Keratinocyte (primary cell): ENCODE results near the gene AOAH. TPM values are rescaled to one million over a fixed set of nuclear protein-coding genes. Genes with fewer than 3 reads are reported as not detected.
"Not testable (repeated sequence)": the region's sequence is repeated elsewhere in the genome, so short reads cannot be mapped to it uniquely, and the experiment has no call there.

Experiments used
- DNase-seq: peaks from one replicate; pipeline ENCODE4 v3.0.0-alpha.2; 2011; ENCODE audit warnings: low read depth, missing footprints, low spot score
- FAIRE-seq: peaks from 2 replicates; lab custom pipeline; 2011; peaks lifted over from hg19 to GRCh38; lab: Jason Lieb, UNC
- H2AFZ ChIP-seq: 2 replicates; pipeline ENCODE4 v1.6.0; 2012; ENCODE audit warnings: low read length, control low read depth, inconsistent platforms; ENCODE audit not compliant: control insufficient read depth
- H3K27ac ChIP-seq: 2 replicates; pipeline ENCODE4 v1.5.1; 2011; ENCODE audit warnings: low read length; ENCODE audit not compliant: control insufficient read depth, insufficient read depth
- H3K27me3 ChIP-seq: 3 replicates; pipeline ENCODE4 v1.6.0; 2011; ENCODE audit warnings: low read length; ENCODE audit not compliant: control insufficient read depth, insufficient read depth; ENCODE audit errors: extremely low read depth
- H3K36me3 ChIP-seq, 2 experiments: 2 replicates in 1 of 2; 3 replicates in 1 of 2; pipeline ENCODE4 v1.5.1; 2011; ENCODE audit warnings: low read length in 2 of 2, mild to moderate bottlenecking in 1 of 2; ENCODE audit not compliant: control insufficient read depth in 2 of 2, insufficient read depth in 2 of 2; ENCODE audit errors: extremely low read depth in 1 of 2
- H3K4me1 ChIP-seq: 3 replicates; pipeline ENCODE4 v1.5.1; 2011; ENCODE audit warnings: low read length; ENCODE audit not compliant: control insufficient read depth, insufficient read depth; ENCODE audit errors: extremely low read depth
- H3K4me2 ChIP-seq: 3 replicates; pipeline ENCODE4 v1.6.0; 2011; ENCODE audit warnings: low read depth, low read length; ENCODE audit not compliant: control insufficient read depth, insufficient read depth; ENCODE audit errors: extremely low read depth
- H3K4me3 ChIP-seq, 3 experiments: fragments of 200-600 bp in 1 of 3; sonication (generic) in 1 of 3; 2 replicates in 2 of 3; 3 replicates in 1 of 3; pipeline ENCODE4 v1.5.1; 2011 to 2016; ENCODE audit warnings: low read length in 3 of 3, mild to moderate bottlenecking in 3 of 3, control low read depth in 2 of 3, inconsistent platforms in 1 of 3, low read depth in 1 of 3, mixed read lengths in 1 of 3, mixed run types in 1 of 3, moderate library complexity in 1 of 3; ENCODE audit not compliant: control insufficient read depth in 2 of 3, insufficient read depth in 2 of 3; ENCODE audit errors: extremely low read depth in 1 of 3
- H3K79me2 ChIP-seq: 2 replicates; pipeline ENCODE4 v1.6.0; 2012; ENCODE audit warnings: low read length; ENCODE audit not compliant: control insufficient read depth, insufficient read depth
- H3K9ac ChIP-seq: 3 replicates; pipeline ENCODE4 v1.6.0; 2011; ENCODE audit warnings: low read length; ENCODE audit not compliant: control insufficient read depth, insufficient read depth; ENCODE audit errors: extremely low read depth
- H3K9me1 ChIP-seq: 3 replicates; pipeline ENCODE4 v1.6.0; 2011; ENCODE audit warnings: low read length; ENCODE audit not compliant: control insufficient read depth, insufficient read depth; ENCODE audit errors: extremely low read depth
- H3K9me3 ChIP-seq: 2 replicates; pipeline ENCODE4 v1.5.1; 2012; ENCODE audit warnings: low read depth, low read length; ENCODE audit not compliant: control insufficient read depth
- H4K20me1 ChIP-seq: 3 replicates; pipeline ENCODE4 v1.6.0; 2011; ENCODE audit warnings: low read length; ENCODE audit not compliant: control insufficient read depth, insufficient read depth; ENCODE audit errors: extremely low read depth
- CTCF ChIP-seq, 3 experiments: IDR thresholded peaks in 1 of 3; conservative IDR thresholded peaks in 1 of 3; optimal IDR thresholded peaks in 1 of 3; 2 replicates in 2 of 3; 3 replicates in 1 of 3; pipeline versions ENCODE3 to v1.5.1; 2011; ENCODE audit warnings: low read length in 3 of 3, mild to moderate bottlenecking in 3 of 3, moderate library complexity in 2 of 3, control low read depth in 1 of 3, inconsistent platforms in 1 of 3; ENCODE audit not compliant: insufficient read depth in 2 of 3; ENCODE audit errors: extremely low read depth in 1 of 3
- EZH2 ChIP-seq: IDR thresholded peaks from one replicate; pipeline ENCODE4 v1.6.1; 2012; ENCODE audit warnings: inconsistent platforms, mild to moderate bottlenecking, low read length, moderate library complexity
- dilution Hi-C: fragments of 300-500 bp; cut with MboI; formaldehyde crosslinking; loops from one replicate; pipeline ENCODE4 v1.7.0; 2020; ENCODE audit warnings: low sequenced_read_pairs; ENCODE audit not compliant: extremely low pct_ligation_motif_present
- polyA plus RNA-seq, 5 experiments: library from polyadenylated mRNA; depleted of rRNA in 3 of 5; stranded (reverse) in 3 of 5; stranded (forward) in 1 of 5; unstranded in 1 of 5; fragments of >200 nt; gene quantifications; 1 replicate in 1 of 5; 2 replicates in 3 of 5; 3 replicates in 1 of 5; pipeline versions ENCODE4 v1.2.1 to v1.2.3, GENCODE V29; 2011 to 2012; ENCODE audit warnings: missing spikeins in 2 of 5, low read depth in 1 of 5, low replicate concordance in 1 of 5

The AOAH gene
- polyA plus RNA-seq, 1 donor (not counting 4 experiments of a cell fraction or from before 2014, with no cell fraction given), result 0.43 TPM

- H3K27ac ChIP-seq, result no peak overlapping the region
- no peak overlapping the region for H3K9ac ChIP-seq
- dilution Hi-C loops, result no loop called here
- no peaks in the 10 kb centered on the region for H4K20me1 ChIP-seq
- no peak overlapping the region for H3K4me3 ChIP-seq
- H3K79me2 ChIP-seq, result no peaks in the 10 kb centered on the region
- DNase-seq, result no peak
- no peaks in the 10 kb centered on the region for H3K9me1 ChIP-seq
- H3K4me1 ChIP-seq, result no peaks in the 10 kb centered on the region
- no peaks in the 10 kb centered on the region for H3K9me3 ChIP-seq
- no peak overlapping the region for H2AFZ ChIP-seq
- no peaks in the 10 kb centered on the region for H3K27me3 ChIP-seq
- no peak for FAIRE-seq
- H3K36me3 ChIP-seq, result no peaks in the 10 kb centered on the region
- no peak for TF ChIP-seq EZH2
- no peak for TF ChIP-seq CTCF (optimal IDR thresholded peaks at IDR 0.05 in 1 of 3, IDR thresholded peaks at IDR 0.05 in 1 of 3, conservative IDR thresholded peaks at IDR 0.05 in 1 of 3; ENCODE audit: extremely low read depth in 1 of 3, insufficient read depth in 2 of 3, low read length in 3 of 3)
- H3K4me2 ChIP-seq, result no peak overlapping the region
Measured at GRCh38 chr7:36707465-36707864, 16.8 kb downstream of the AOAH start.

GRCh38 chr7:36703860-36704259, 20.4 kb downstream of the AOAH start:
- FAIRE-seq, H3K4me3 ChIP-seq, H3K4me1 ChIP-seq, H3K9ac ChIP-seq, H3K4me2 ChIP-seq, H2AFZ ChIP-seq, H4K20me1 ChIP-seq, DNase-seq, H3K9me1 ChIP-seq, H3K36me3 ChIP-seq, H3K27me3 ChIP-seq, H3K27ac ChIP-seq, H3K79me2 ChIP-seq, dilution Hi-C loops, H3K9me3 ChIP-seq: not testable (repeated sequence)

DNA sequence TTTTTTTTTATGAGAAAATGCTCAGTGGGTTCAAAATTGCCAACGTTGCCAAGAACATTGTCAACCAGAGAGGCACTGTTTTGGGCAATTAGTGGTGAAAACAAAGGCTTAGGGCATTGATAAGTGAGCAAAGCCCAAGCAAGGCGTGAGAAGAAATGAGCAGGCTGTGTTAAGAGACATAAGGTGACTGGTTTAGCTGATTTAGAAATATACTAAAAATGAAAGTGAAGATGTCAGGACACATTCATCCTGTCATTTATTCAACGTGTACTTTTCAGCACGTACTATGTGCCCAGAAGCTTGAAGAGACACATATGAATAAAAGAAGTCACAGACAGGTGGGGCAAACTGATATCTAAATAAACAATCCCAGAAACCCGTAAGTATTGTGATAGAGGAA, 31.8 kb downstream of the AOAH start:
- dilution Hi-C loops, result no loop called here
- Histone ChIP-seq H3K9ac (no peak overlapping the region), H3K4me2 (no peak overlapping the region), H4K20me1 (no peaks in the 10 kb centered on the region), H3K4me3 (no peak overlapping the region), H3K27ac (no peak overlapping the region), H2AFZ (no peak overlapping the region), H3K9me1 (no peaks in the 10 kb centered on the region), H3K36me3 (no peaks in the 10 kb centered on the region), H3K9me3 (no peaks in the 10 kb centered on the region), H3K4me1 (peaks cover 4% of the 10 kb centered on the region), H3K79me2 (no peaks in the 10 kb centered on the region), H3K27me3 (no peaks in the 10 kb centered on the region)
- DNase-seq (no peak), FAIRE-seq (no peak)
- no peak for TF ChIP-seq CTCF (optimal IDR thresholded peaks at IDR 0.05 in 1 of 3, IDR thresholded peaks at IDR 0.05 in 1 of 3, conservative IDR thresholded peaks at IDR 0.05 in 1 of 3; ENCODE audit: extremely low read depth in 1 of 3, insufficient read depth in 2 of 3, low read length in 3 of 3)
- TF ChIP-seq EZH2, result no peak
